SKM-1 treated with dmso at 0.1 percent for 144 hours (cell line): ENCODE results near the gene YY1AP1.
"Not testable (repeated sequence)": the region's sequence is repeated elsewhere in the genome, so short reads cannot be mapped to it uniquely, and the experiment has no call there.

Source experiments
- DNase-seq: peaks from one replicate; lab custom pipeline; 2025; ENCODE audit not compliant: unreplicated experiment; lab: John Stamatoyannopoulos, UW

The YY1AP1 gene

GRCh38 chr1:155688324-155689080 is at the start of gene YY1AP1:
Gene YY1AP1 (minus strand): TSS chr1:155688774. CDS start chr1:155680436, 8,338 bp downstream.
- DNase-seq, result peak; percentile 92

GRCh38 chr1:155729031-155729898 is 40.7 kb upstream of the YY1AP1 start:
- peak; percentile 36 for DNase-seq

- DNase-seq, result no peak
Observed at GRCh38 chr1:155725142-155725541, 36.6 kb upstream of the YY1AP1 start.

GRCh38 chr1:155719703-155720102 is 31.1 kb upstream of the YY1AP1 start:
- no peak for DNase-seq

GRCh38 chr1:155718524-155719115 is 30.0 kb upstream of the YY1AP1 start:
- not testable (repeated sequence) for DNase-seq

GRCh38 chr1:155717041-155717440 is 28.5 kb upstream of the YY1AP1 start:
- DNase-seq, result no peak

GRCh38 chr1:155715777-155716176 is 27.2 kb upstream of the YY1AP1 start:
- no peak for DNase-seq

GRCh38 chr1:155715056-155715455 is 26.5 kb upstream of the YY1AP1 start:
- DNase-seq, result not testable (repeated sequence)

- DNase-seq, result no peak
Observed at GRCh38 chr1:155713075-155713474, 24.5 kb upstream of the YY1AP1 start.

GRCh38 chr1:155712636-155713035 is 24.1 kb upstream of the YY1AP1 start:
- DNase-seq, result not testable (repeated sequence)

- DNase-seq, result not testable (repeated sequence)
Observed at GRCh38 chr1:155711457-155711856, 22.9 kb upstream of the YY1AP1 start.

GRCh38 chr1:155709391-155709790 is 20.8 kb upstream of the YY1AP1 start:
- DNase-seq, result no peak

GRCh38 chr1:155706139-155706538 is 17.6 kb upstream of the YY1AP1 start:
- DNase-seq, result no peak

- DNase-seq, result not testable (repeated sequence)
Observed at GRCh38 chr1:155704414-155704813, 15.8 kb upstream of the YY1AP1 start.

- no peak for DNase-seq
Observed at GRCh38 chr1:155703216-155703615, 14.6 kb upstream of the YY1AP1 start.

- not testable (repeated sequence) for DNase-seq
Observed at GRCh38 chr1:155701675-155702074, 13.1 kb upstream of the YY1AP1 start.

GRCh38 chr1:155699062-155699461 is 10.5 kb upstream of the YY1AP1 start:
- DNase-seq, result not testable (repeated sequence)

GRCh38 chr1:155698382-155699038 is 9.9 kb upstream of the YY1AP1 start:
- no peak for DNase-seq

- DNase-seq, result not testable (repeated sequence)
Observed at GRCh38 chr1:155697616-155698015, 9.0 kb upstream of the YY1AP1 start.

- no peak for DNase-seq
Observed at GRCh38 chr1:155697046-155697445, 8.5 kb upstream of the YY1AP1 start.

- DNase-seq, result no peak
Observed at GRCh38 chr1:155696524-155696923, 8.0 kb upstream of the YY1AP1 start.
